ENCODE data around the gene RPS19. TPM values are rescaled to one million over a fixed set of nuclear protein-coding genes. Genes with fewer than 3 reads are reported as not detected.
"Not testable (repeated sequence)": the region's sequence is repeated elsewhere in the genome, so short reads cannot be mapped to it uniquely, and the experiment has no call there.

The RPS19 gene
- total RNA-seq, 1 experiment from 2014 or later: 3,152 TPM

DNA sequence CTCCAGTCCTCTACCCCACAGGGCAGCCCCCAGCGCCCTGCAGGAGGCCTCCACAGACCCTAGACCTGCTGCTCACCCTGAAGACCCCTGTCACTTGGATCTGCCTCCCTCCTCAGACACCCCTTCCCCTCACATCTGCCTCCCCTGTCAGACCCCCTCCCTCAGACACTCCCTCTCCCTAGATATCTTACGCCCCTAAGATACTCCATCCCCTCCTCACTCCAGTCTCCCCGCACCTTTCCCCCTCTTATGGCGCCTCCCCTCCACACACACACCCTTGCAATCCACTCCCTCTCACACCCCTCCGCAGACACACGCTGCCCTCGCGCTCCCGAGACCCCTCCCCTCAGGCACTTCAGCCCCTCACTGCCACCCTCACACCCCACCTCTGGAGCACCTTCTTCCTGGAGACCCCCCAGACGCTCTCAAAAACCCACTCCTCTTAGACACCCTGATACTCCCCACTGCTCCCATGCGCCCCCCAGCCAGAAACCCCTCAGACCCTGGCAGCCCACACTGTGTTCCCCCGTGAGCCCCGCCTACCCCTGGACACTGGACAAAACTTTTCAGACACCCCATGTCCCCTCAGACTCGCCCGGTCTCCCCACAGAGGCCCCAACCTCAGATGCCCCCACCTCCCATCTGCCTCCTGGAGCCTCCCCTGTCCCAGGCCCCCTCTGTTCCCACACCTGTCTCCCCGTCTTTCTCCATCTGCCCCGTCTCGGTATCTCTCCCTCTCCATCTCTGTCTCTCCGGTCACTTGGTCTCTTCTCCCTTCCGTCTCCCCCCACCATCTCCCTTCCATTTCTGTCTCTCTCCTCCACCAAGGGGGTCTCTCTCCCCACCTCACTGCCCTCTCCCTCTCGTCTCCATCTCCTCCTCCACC is 53.7 kb downstream of the RPS19 start (continued):
- TF ChIP-seq, protein P1, sequence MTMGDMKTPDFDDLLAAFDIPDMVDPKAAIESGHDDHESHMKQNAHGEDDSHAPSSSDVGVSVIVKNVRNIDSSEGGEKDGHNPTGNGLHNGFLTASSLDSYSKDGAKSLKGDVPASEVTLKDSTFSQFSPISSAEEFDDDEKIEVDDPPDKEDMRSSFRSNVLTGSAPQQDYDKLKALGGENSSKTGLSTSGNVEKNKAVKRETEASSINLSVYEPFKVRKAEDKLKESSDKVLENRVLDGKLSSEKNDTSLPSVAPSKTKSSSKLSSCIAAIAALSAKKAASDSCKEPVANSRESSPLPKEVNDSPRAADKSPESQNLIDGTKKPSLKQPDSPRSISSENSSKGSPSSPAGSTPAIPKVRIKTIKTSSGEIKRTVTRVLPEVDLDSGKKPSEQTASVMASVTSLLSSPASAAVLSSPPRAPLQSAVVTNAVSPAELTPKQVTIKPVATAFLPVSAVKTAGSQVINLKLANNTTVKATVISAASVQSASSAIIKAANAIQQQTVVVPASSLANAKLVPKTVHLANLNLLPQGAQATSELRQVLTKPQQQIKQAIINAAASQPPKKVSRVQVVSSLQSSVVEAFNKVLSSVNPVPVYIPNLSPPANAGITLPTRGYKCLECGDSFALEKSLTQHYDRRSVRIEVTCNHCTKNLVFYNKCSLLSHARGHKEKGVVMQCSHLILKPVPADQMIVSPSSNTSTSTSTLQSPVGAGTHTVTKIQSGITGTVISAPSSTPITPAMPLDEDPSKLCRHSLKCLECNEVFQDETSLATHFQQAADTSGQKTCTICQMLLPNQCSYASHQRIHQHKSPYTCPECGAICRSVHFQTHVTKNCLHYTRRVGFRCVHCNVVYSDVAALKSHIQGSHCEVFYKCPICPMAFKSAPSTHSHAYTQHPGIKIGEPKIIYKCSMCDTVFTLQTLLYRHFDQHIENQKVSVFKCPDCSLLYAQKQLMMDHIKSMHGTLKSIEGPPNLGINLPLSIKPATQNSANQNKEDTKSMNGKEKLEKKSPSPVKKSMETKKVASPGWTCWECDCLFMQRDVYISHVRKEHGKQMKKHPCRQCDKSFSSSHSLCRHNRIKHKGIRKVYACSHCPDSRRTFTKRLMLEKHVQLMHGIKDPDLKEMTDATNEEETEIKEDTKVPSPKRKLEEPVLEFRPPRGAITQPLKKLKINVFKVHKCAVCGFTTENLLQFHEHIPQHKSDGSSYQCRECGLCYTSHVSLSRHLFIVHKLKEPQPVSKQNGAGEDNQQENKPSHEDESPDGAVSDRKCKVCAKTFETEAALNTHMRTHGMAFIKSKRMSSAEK (CRISPR knock-in tag; IDR thresholded peaks at IDR 0.05; ENCODE audit: borderline replicate concordance): no peak
- TF ChIP-seq NFATC4 (CRISPR knock-in tag; IDR thresholded peaks at IDR 0.05) (no peak), ZNF317 (CRISPR knock-in tag; IDR thresholded peaks at IDR 0.05; ENCODE audit: borderline replicate concordance, low read depth) (no peak), ZNF232 (CRISPR knock-in tag; IDR thresholded peaks at IDR 0.05) (no peak), ZNF396 (CRISPR knock-in tag; IDR thresholded peaks at IDR 0.05; ENCODE audit: borderline replicate concordance) (no peak), MXD4 (CRISPR knock-in tag; IDR thresholded peaks at IDR 0.05; ENCODE audit: borderline replicate concordance) (no peak), TEAD4 (CRISPR knock-in tag; IDR thresholded peaks at IDR 0.05) (no peak), CBFB (CRISPR knock-in tag; IDR thresholded peaks at IDR 0.05; ENCODE audit: low read depth) (no peak)
- TF ChIP-seq, protein P2, sequence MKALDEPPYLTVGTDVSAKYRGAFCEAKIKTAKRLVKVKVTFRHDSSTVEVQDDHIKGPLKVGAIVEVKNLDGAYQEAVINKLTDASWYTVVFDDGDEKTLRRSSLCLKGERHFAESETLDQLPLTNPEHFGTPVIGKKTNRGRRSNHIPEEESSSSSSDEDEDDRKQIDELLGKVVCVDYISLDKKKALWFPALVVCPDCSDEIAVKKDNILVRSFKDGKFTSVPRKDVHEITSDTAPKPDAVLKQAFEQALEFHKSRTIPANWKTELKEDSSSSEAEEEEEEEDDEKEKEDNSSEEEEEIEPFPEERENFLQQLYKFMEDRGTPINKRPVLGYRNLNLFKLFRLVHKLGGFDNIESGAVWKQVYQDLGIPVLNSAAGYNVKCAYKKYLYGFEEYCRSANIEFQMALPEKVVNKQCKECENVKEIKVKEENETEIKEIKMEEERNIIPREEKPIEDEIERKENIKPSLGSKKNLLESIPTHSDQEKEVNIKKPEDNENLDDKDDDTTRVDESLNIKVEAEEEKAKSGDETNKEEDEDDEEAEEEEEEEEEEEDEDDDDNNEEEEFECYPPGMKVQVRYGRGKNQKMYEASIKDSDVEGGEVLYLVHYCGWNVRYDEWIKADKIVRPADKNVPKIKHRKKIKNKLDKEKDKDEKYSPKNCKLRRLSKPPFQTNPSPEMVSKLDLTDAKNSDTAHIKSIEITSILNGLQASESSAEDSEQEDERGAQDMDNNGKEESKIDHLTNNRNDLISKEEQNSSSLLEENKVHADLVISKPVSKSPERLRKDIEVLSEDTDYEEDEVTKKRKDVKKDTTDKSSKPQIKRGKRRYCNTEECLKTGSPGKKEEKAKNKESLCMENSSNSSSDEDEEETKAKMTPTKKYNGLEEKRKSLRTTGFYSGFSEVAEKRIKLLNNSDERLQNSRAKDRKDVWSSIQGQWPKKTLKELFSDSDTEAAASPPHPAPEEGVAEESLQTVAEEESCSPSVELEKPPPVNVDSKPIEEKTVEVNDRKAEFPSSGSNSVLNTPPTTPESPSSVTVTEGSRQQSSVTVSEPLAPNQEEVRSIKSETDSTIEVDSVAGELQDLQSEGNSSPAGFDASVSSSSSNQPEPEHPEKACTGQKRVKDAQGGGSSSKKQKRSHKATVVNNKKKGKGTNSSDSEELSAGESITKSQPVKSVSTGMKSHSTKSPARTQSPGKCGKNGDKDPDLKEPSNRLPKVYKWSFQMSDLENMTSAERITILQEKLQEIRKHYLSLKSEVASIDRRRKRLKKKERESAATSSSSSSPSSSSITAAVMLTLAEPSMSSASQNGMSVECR (CRISPR knock-in tag; IDR thresholded peaks at IDR 0.05; ENCODE audit: borderline replicate concordance): no peak

DNA sequence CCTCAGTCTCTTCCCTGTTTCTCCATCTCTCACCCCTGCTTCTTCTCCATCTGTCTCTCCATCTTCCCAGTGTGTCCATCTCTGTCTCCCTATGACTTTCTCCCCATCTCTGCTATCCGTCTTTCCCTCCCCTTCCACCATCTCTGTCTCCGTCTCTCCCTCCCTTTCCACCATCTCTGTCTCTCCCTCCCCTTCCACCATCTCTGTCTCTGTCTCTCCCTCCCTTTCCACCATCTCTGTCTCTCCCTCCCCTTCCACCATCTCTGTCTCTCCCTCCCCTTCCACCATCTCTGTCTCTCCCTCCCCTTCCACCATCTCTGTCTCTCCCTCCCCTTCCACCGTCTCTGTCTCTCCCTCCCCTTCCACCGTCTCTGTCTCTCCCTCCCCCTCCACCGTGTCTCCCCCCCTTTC is 54.4 kb downstream of the RPS19 start:
- POLR2A ChIA-PET; H3K9me3 Mint-ChIP-seq; H3K27me3 Mint-ChIP-seq (ENCODE audit: low read depth); H3K27ac Mint-ChIP-seq; ATAC-seq; H3K4me1 Mint-ChIP-seq; DNase-seq (ENCODE audit: low spot score); H3K36me3 Mint-ChIP-seq; CTCF ChIA-PET: not testable (repeated sequence)
- H3K4me3 Mint-ChIP-seq: peak overlapping the region; percentile 41

DNA sequence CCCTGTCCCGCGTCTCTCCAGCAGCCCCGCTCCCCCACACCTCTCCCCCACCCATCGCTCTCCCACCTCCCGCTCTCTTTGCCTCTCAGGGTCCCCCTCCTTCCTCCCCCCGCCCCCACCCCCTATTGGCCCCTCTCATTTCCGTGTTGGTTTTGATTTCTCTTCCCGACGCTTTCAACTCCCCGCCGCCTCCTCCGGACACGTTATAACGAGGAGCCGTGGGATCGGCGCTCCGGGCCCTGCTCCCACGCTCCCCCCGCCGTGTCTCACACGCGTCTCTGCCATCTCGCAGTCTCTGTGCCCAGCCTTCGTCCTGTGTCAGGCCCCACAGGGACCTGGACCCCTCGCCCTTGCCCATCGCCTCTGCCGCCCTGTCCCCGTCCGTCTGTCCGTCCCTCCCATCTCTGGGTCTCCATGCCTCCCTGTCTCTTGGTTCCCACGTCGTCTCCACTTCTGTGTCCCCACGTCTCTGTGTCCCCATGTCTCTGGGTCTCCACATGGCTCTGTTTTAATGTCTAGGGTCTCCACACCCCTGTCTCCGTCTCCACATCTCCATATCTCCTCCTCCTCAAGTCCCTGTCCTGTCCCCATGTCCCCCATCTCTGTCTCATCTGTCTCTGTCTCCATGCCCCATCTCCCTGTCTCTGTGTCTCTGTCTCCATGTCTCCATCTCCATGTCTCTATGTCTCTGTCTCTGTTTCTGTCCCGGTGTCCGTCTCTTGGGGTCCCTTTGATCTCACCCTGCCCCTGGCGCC is 55.1 kb downstream of the RPS19 start:
- no peak for DNase-seq (ENCODE audit: low spot score)
- Mint-ChIP-seq H3K36me3 (no peaks in the 10 kb centered on the region), H3K4me3 (no peak overlapping the region), H3K27me3 (ENCODE audit: low read depth) (no peaks in the 10 kb centered on the region), H3K27ac (no peak overlapping the region), H3K4me1 (peaks cover 9% of the 10 kb centered on the region), H3K9me3 (no peaks in the 10 kb centered on the region)
- ATAC-seq: no peak
- ChIA-PET CTCF (no interaction called here), POLR2A (no interaction called here)
- TF ChIP-seq RORB (CRISPR knock-in tag; IDR thresholded peaks at IDR 0.05): no peak
- TF ChIP-seq, protein P3, sequence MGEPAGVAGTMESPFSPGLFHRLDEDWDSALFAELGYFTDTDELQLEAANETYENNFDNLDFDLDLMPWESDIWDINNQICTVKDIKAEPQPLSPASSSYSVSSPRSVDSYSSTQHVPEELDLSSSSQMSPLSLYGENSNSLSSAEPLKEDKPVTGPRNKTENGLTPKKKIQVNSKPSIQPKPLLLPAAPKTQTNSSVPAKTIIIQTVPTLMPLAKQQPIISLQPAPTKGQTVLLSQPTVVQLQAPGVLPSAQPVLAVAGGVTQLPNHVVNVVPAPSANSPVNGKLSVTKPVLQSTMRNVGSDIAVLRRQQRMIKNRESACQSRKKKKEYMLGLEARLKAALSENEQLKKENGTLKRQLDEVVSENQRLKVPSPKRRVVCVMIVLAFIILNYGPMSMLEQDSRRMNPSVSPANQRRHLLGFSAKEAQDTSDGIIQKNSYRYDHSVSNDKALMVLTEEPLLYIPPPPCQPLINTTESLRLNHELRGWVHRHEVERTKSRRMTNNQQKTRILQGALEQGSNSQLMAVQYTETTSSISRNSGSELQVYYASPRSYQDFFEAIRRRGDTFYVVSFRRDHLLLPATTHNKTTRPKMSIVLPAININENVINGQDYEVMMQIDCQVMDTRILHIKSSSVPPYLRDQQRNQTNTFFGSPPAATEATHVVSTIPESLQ (CRISPR knock-in tag; IDR thresholded peaks at IDR 0.05): no peak
- TF ChIP-seq, protein P4, sequence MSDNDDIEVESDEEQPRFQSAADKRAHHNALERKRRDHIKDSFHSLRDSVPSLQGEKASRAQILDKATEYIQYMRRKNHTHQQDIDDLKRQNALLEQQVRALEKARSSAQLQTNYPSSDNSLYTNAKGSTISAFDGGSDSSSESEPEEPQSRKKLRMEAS (CRISPR knock-in tag; IDR thresholded peaks at IDR 0.05): no peak
- no peak for TF ChIP-seq ZNF121 (CRISPR knock-in tag; IDR thresholded peaks at IDR 0.05)
- no peak for TF ChIP-seq SMAD4 (CRISPR knock-in tag; IDR thresholded peaks at IDR 0.05)
- TF ChIP-seq, protein P5, sequence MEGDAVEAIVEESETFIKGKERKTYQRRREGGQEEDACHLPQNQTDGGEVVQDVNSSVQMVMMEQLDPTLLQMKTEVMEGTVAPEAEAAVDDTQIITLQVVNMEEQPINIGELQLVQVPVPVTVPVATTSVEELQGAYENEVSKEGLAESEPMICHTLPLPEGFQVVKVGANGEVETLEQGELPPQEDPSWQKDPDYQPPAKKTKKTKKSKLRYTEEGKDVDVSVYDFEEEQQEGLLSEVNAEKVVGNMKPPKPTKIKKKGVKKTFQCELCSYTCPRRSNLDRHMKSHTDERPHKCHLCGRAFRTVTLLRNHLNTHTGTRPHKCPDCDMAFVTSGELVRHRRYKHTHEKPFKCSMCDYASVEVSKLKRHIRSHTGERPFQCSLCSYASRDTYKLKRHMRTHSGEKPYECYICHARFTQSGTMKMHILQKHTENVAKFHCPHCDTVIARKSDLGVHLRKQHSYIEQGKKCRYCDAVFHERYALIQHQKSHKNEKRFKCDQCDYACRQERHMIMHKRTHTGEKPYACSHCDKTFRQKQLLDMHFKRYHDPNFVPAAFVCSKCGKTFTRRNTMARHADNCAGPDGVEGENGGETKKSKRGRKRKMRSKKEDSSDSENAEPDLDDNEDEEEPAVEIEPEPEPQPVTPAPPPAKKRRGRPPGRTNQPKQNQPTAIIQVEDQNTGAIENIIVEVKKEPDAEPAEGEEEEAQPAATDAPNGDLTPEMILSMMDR (IDR thresholded peaks at IDR 0.05): no peak
- no peak for TF ChIP-seq NR2C2 (CRISPR knock-in tag; IDR thresholded peaks at IDR 0.05)
- TF ChIP-seq EMX1 (CRISPR knock-in tag; IDR thresholded peaks at IDR 0.05): no peak
